Gastroesophageal sphincter (tissue), 2 donors: Measurements from ENCODE around the gene FADS6.

Source experiments
- EP300 ChIP-seq: sonication (generic); formaldehyde crosslinking; IDR thresholded peaks from one replicate; pipeline ENCODE4 v1.6.1; 2017; ENCODE audit warnings: antibody characterized with exemption, mild to moderate bottlenecking
- POLR2A ChIP-seq, 2 donors: fragments of 450-650 bp; IDR thresholded peaks; one replicate each; pipeline ENCODE4 v1.6.1; 2017; ENCODE audit warnings: antibody characterized with exemption in 2 of 2, mild to moderate bottlenecking in 2 of 2, moderate library complexity in 1 of 2

- no peak for TF ChIP-seq POLR2A (IDR thresholded peaks at IDR 0.05)
- TF ChIP-seq EP300 = no peak
Measured at GRCh38 chr17:74928786-74929185, 35.4 kb upstream of the FADS6 start.
